ENCODE data around the gene UMAD1.

Gene UMAD1

DNA sequence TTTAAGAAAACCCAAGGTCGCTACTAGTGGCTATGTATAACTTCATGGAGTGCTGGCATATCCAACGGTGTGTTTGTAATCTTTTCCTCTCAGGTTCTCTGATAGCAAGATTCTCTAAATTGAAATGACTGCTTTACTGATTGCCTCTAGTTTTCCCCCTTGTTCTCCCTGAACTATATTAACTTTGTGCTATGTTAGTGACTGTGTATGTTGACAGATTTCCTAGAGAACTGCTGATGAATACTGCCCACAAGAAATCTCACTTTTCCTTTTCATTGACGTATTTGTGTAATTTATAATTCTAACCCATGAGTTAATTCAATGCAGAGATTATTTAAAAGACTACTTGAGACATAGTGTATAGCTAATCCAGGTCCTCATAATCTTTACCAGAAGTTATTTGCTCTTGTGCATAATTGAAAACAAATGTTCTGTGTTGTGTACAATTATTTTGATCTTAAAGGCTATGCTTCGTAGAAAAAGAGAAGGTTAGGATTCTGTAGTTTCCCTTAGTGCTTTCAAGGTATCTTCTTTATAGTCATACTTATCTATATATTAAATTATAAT is 257.5 kb downstream of the UMAD1 start:
- DNase-seq, result no peak

DNA sequence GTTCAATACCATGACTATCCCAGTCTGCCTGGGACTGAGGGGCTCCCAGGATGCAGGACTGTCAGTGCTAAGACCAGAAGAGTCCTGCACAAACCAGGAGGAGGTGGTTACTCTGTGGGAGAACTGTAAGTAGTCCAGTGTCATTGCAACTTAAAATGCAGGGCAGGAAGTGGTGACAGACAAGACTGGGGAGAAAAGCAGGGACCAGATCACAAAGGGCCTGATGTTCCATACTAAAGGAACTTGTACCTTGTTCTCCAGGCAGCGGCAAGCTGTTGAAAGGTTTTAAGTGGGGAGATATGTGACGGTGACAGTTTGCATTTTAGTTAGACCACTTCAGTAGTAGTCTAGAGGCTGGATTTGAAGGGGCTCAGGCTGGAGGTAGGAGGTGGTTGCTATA is 262.3 kb downstream of the UMAD1 start:
- DNase-seq, result no peak

DNA sequence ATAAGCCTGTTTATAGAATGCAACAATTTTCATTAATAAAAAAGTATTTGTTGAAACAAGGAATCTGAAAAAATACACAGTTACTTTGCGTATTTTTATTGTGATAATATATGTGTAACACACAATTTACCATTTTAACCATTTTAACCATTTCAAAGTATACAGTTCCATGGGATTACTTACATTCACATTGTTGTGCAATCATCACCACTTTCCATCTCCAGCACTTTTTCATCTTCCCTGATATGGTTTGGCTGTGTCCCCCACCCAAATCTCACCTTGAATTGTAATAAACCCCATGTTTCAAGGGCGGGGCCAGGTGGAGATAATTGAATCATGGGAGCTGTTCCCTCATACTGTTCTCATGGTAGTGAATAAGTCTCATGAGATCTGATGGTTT is 266.8 kb downstream of the UMAD1 start:
- DNase-seq, result no peak

DNA sequence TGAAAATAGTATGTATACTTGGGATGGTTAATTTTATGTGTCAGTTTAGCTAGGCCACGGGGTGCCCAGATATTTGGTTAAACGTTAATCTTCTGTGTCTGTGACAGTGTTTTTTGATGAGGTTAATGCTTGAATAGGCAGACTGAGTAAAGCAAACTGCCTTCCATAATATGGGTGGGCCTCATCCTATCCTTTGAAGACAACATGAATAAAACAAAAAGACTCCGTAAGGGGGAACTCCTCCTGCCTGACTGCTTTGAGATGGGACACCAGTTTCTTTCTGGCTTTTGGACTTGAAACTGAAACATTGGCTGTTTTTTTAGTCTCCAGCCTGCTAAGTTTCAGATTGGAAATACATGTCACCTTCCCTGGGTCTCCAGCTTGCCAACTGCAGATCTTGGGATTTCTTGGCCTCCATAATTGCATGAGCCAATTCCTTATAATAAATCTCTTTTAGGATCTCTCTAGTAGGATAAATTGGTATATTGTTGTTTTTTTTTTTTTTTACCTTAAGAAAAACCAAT is 268.1 kb downstream of the UMAD1 start:
- no peak for DNase-seq

DNA sequence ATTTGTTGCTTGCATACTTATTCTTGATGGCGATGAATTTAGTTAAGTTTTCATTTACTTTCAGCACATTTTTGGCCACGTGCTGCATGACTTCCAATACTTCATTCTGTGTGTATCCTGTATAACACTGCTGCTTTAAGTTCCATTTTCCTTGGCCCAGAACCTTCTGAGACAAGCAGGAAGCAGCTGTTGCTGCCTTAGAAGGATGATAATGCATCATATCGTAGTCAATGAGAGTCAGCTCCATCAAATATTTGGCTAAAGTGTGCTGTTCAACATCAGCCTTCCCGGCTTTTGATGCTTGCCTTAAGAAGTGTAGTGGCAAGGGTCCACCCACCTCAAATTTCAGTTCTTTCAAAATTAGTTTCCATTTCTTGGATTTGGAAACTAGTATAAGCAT is 268.8 kb downstream of the UMAD1 start:
- DNase-seq, result no peak

DNA sequence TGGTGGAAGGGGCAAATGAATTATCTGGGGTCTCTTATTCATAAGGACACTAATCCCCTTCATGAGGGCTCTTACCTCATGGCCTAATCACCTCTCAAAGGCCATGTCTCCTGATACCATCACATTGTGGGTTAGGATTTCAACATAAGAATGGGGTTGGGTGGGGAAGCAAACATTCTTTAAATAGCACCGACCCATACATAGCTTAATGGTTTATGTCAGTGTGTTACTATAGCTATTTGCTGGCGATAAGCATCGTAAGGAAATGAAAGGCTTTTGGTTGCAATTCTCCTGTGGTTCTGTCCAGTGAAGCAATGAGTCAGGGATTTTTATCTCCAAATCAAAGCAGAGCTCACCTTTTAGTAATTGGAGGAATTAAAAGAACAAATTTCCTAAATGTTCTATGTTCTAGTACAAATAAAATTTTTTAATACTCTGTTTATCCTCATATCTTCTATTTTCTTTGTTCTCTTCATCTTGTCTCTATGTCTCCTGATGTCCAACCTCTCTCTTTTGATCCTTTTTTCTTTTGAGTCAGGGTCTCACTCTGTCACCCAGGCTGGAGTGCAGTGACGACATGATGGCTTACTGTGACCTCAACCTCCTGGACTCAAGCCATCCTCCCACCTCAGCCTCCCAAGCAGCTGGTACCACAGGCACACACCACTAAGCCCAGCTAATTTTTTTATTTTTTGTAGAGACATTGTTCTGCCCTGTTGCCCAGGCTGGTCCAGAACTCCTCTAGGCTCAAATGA is 271.0 kb downstream of the UMAD1 start:
- DNase-seq, result no peak

DNA sequence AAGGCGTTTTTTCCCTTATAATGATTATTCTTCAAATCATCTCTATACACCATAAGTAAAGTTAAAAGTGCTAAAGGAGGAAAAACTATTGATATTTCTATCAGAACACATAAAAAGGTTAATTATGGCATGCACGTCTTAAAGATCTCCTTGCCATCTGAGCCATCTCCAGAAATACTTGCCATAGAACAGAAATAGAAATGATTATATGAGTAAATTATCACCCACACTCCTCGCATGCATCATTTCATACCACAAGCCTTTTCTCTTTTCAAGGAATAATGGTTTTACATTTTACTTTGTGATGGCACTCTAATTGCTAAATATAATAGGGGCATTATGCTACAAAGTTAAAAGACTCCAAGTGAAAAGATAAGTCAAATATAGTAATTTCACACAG is 272.4 kb downstream of the UMAD1 start:
- DNase-seq, result no peak

DNA sequence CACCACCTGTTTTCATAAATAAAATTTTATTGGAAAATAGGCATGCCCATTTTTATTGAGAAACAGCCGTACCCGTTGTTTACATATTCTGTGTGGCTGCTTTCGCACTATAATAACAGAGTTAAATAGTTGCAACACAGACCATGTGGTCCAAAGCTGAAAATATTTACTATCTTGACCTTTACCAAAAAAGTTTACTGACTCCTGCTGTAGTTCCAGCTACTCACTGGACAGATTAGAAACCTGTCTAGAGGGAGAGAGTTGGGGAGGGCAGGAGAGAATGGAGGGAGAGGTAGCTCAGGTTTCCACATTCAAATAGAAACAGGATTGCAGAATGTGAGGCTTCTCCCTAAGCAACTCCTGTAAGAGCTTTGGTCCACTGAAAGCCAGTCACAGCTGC is 273.0 kb downstream of the UMAD1 start:
- no peak for DNase-seq

DNA sequence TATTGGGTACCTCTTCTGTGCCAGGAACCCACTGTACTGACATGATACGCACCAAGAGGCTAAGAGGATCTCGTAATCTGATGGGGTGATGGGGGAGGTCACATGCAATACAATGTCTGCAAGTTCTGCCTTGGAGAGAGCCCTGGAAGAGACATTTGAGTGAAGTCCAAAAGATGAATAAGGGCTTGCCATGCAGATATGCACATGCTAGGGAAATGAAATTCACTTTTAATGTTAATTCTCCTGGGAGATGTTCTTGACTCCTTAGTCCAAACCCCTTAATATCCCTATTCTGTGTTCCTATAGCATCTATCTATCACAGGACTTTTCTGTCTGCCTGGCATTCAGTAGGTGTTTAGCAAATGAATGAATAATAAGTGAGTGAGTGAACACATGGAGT is 274.0 kb downstream of the UMAD1 start:
- DNase-seq, result no peak

DNA sequence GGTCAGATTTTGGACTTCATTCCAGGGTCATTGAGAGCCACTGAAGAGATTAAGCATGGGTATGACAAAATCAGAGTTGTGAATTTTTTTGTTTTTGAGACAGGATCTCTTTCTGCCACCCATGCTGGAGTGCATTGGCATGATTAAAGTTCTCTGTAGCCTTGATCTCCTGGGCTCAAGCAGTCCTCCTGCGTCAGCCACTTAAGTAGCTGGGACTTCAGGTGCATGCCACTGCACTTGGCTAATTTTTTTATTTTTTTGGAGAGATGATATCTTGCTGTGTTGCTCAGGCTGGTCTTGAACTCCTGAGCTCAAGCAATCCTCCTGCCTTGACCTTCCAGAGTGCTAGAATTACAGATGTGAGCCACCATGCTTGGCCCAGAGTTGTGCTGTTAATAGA is 275.5 kb downstream of the UMAD1 start:
- no peak for DNase-seq

DNA sequence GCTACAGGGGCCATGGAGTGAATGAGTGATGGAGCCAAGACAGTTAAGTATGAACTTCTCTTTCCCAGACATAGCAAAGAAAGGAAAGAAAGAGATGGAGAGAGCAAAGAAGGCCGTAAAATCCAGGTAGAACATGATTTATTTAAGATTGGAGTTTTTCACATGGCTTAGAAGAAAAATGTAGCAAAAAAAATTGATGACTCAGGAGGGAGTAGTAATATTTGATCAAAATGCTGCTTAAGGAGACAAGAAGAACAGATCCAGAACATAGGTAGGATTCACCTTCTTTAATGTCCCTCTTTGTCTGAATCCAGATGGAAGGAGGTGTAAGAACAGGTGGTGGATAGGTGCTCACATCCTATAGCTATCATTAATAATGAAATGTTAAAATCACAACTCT is 277.0 kb downstream of the UMAD1 start:
- DNase-seq, result no peak

DNA sequence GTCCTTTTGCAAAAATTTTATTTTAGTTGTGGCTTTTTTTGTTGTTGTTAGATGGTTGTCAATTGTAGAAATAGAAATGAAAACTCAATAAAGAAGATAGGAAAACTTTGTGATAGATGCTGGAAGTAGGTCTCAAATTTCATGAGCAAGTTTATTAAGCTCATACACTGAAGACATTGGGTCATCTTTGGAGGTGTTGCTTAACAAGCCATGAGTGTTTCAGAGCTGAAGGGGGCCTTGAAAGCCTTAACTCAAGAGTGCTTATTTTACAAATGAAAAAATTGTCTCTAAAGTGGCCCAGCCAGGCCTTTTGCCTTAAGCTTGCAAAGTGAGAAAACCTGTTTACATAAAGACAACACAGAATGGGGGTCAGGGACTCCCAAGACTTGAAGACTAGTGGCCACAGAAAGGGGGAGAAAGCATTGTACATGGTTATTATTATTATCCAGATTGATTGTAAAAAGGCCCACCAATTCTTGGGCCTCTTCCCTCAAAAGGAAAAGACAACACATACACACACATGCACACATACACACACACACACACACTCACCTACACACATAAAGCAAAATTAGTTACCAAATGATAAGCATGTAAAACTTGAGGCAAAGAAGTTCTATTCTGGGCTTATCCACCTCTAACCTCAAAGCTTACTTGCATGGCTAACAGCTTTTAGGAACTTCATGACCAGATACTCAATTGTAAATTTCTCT is 278.3 kb downstream of the UMAD1 start:
- no peak for DNase-seq

DNA sequence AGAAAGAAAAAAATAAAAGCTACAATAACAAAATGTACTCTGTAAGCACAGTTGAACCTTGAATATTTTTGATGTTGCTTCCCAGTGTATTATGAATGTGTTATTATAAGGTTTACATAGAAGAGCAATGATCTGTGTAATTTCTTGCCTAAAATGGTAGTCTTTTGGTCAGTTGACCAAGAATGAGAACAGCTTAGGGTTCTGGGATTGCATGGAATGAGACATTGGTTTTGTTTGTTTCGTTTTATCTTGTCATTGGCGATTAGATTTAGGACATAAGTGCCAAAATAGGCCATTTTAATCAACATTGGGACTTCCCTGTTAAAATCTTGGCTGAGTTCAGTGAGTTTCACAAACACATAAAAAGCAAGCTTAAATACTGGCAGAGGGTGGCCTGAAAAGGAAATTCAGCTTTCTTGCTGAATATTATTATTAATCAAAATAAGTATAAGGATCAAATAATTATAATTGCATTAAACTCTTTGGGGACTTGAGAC is 278.9 kb downstream of the UMAD1 start:
- DNase-seq, result no peak

DNA sequence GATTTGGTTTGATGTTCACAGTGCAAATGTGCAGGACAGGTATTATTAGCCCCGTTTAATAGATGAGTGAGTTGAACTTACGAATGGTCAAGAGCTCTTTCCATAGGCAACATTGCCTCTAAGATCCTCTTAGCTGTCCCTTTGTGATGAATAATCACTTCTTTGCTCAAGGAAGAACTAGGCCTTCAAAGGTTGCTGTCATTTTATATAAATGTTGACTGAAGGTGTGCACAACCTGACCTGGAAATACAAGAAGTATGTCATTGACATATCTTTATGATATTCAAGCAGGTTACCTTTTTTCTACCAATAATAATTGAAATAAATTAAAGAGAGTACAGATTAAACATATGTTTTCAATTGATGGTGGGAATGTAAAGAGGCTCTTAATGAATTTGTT is 279.5 kb downstream of the UMAD1 start:
- no peak for DNase-seq

DNA sequence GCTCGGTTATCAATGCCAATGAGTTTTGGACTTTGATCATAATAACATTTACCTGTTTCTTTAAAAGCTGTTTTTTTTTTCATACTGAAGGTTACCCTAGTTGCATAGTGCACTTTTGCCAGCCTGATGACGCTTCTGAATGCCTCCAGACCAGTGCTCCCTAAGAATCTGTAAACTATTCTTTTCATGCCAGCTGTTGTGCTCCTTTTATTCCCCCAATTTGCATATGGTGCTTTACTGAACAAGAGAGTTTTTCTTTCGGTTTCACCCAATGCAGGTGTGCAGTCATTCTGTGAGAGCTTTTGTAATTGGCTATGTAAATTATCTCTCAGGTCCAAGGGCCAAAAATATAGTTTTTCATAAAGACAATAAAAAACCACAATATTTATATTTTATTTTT is 279.9 kb downstream of the UMAD1 start:
- DNase-seq, result no peak

DNA sequence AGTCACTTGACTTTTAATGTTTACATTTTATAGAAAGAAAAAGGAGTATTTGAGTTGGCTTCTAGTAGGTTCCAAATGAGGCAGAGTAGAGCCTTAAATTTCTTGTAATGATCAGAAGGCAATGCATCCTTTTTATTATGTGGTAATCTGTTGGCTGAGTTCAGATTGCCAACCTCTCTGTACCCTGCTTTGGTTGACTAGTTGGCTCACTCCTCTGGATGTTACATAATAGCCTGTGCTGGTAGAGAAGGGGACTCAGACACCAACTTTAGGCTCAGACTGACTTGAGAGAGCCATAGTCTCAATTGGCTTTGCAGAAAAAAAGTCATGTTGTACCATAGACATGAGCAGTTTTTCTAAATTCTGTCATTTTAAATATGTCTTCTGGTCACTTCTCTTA is 281.3 kb downstream of the UMAD1 start:
- no peak for DNase-seq

DNA sequence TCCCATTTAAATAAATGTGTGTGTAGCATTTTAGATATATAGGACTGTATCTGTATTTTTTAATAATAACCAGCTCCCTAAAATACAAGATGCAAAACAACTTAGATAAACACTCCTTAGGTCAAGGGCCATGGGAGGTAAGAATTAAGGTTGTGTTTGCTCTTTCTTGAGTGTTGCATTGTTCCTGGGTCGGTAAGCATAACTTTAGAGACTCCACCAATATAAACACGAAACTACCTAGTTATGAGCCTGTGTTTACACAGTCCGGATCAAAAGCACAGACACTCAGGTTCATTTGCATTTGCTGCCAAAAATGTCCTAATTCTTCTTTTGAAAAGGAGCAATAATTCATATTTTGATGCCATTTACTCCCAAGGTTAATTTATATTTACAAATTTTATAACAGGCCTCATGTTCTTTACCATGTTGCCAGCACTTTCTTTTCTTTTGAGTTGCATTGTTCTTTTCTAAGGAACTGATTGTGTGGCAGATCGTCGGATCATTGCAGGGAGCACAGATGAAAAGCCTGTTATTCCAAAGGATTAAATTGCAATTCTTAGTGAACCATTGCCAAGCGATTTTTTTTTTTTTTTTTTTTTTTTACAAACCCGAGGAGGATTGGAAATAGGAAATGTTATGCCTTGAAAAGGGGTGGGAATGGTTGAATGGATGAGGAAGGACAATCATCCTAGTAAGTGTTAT is 282.3 kb downstream of the UMAD1 start:
- no peak for DNase-seq

DNA sequence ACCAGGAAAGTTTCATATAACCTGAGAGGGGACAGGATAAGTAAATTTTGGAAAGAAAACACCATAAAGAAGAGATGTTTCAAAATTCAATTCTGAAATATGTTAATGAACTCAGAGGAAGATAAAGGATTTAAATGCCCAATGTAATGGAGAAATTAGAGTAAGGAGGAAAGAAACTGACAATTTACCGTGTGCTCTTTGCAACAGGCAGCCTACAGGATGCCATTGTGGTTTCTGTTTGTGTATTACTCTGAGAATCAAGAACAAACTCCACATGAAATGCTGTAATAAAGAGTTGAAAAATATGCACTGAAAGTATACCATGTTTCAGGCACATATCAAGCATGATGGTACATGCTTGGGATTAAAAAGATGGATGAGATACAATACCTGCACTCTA is 283.3 kb downstream of the UMAD1 start:
- DNase-seq, result no peak

DNA sequence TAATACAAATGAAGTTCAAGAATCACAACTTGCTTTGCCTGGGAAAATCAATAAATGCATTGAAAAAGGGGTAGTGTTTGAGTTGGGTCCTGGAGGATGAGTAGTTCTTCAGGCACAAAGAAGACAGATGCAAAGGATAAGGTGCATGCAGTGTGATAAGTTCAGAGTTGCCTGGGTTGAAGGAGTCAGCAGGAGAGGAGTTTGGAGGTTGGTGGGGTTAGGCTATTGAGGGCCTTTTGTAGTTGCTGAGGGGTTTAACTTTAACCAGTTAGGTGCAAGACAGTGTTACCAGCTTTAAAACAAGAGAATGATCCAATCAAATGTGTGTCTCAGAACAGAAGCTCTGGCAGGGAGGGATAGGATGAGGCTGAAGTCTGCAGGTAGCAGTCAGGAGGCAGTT is 283.8 kb downstream of the UMAD1 start:
- DNase-seq, result no peak
